GM12874 (cell line): ENCODE measurements around the gene PARVB.

Experiments
- CTCF ChIP-seq: IDR thresholded peaks from 2 replicates; pipeline ENCODE4 v1.5.1; 2011; ENCODE audit warnings: low read depth, mild to moderate bottlenecking, control low read depth, low read length, moderate library complexity; ENCODE audit not compliant: insufficient read depth

Gene PARVB

GRCh38 chr22:44023404-44024287, 456 bp upstream of the PARVB start:
- TF ChIP-seq CTCF, result no peak

- TF ChIP-seq CTCF, result no peak
Observed at GRCh38 chr22:44025171-44026065, 1.3 kb downstream of the PARVB start.

- no peak for TF ChIP-seq CTCF
Observed at GRCh38 chr22:44026066-44026629, 2.0 kb downstream of the PARVB start.

GRCh38 chr22:44026630-44027511, 2.8 kb downstream of the PARVB start:
- TF ChIP-seq CTCF, result no peak

GRCh38 chr22:44028091-44028490, 4.0 kb downstream of the PARVB start:
- no peak for TF ChIP-seq CTCF

GRCh38 chr22:44029069-44029468, 5.0 kb downstream of the PARVB start:
- no peak for TF ChIP-seq CTCF
